HG03103 (cell line): ENCODE results near the gene RAB5IF.
"Not testable (repeated sequence)": the region's sequence is repeated elsewhere in the genome, so short reads cannot be mapped to it uniquely, and the experiment has no call there.

ENCODE experiments used
- ATAC-seq: cut with Tn5 transposase; IDR thresholded peaks from one replicate; pipeline ENCODE4 v1.9.1; 2021; ENCODE audit warnings: low read depth; ENCODE audit not compliant: unreplicated experiment

The RAB5IF gene

GRCh38 chr20:36628076-36628475 is 22.5 kb downstream of the RAB5IF start:
- ATAC-seq, result no peak

- no peak for ATAC-seq
These were observed 24.4 kb downstream of the RAB5IF start for GRCh38 chr20:36629719-36630681.

- no peak for ATAC-seq
These were observed 26.1 kb downstream of the RAB5IF start for GRCh38 chr20:36631646-36632045.

GRCh38 chr20:36632147-36632486 is 26.5 kb downstream of the RAB5IF start:
- ATAC-seq, result no peak

GRCh38 chr20:36632487-36633284 is 27.1 kb downstream of the RAB5IF start:
- ATAC-seq, result no peak

- ATAC-seq, result no peak
These were observed 27.8 kb downstream of the RAB5IF start for GRCh38 chr20:36633285-36633772.

- no peak for ATAC-seq
These were observed 28.8 kb downstream of the RAB5IF start for GRCh38 chr20:36634342-36634741.

GRCh38 chr20:36638876-36639400 is 33.4 kb downstream of the RAB5IF start:
- not testable (repeated sequence) for ATAC-seq

GRCh38 chr20:36641506-36641843 is 35.9 kb downstream of the RAB5IF start:
- ATAC-seq, result no peak

GRCh38 chr20:36642136-36642535 is 36.6 kb downstream of the RAB5IF start:
- ATAC-seq, result no peak

- ATAC-seq, result no peak
These were observed 38.6 kb downstream of the RAB5IF start for GRCh38 chr20:36644032-36644705.

GRCh38 chr20:36644706-36645095 is 39.1 kb downstream of the RAB5IF start:
- no peak for ATAC-seq

GRCh38 chr20:36645353-36645752 is 39.8 kb downstream of the RAB5IF start:
- ATAC-seq, result no peak

GRCh38 chr20:36645998-36646397 is 40.4 kb downstream of the RAB5IF start, which contains the start of gene SLA2:
Gene SLA2 (minus strand): TSS chr20:36646196. CDS start chr20:36641335, 4,861 bp downstream.
- no peak for ATAC-seq

- no peak for ATAC-seq
These were observed 41.1 kb downstream of the RAB5IF start for GRCh38 chr20:36646678-36647077.

- ATAC-seq, result no peak
These were observed 41.9 kb downstream of the RAB5IF start for GRCh38 chr20:36647196-36648121.

- ATAC-seq, result no peak
These were observed 47.9 kb downstream of the RAB5IF start for GRCh38 chr20:36653456-36653855.

- ATAC-seq, result no peak
These were observed 48.9 kb downstream of the RAB5IF start for GRCh38 chr20:36654506-36654905.

GRCh38 chr20:36655004-36655403 is 49.4 kb downstream of the RAB5IF start:
- no peak for ATAC-seq

- no peak for ATAC-seq
These were observed 51.2 kb downstream of the RAB5IF start for GRCh38 chr20:36656733-36657132.
